HepG2 (cell line): ENCODE measurements around the gene PHF10. TPM values are rescaled to one million over a fixed set of nuclear protein-coding genes. Genes with fewer than 3 reads are reported as not detected.

Source experiments
- CREB3 ChIP-seq: sonication (generic); formaldehyde crosslinking; IDR thresholded peaks from 2 replicates; pipeline ENCODE4 v1.5.0; 2020; ENCODE audit warnings: missing genetic modification reagents
- FOSL2 ChIP-seq: sonication (generic); formaldehyde crosslinking; IDR thresholded peaks from 2 replicates; pipeline ENCODE4 v1.4.0; 2020; ENCODE audit warnings: missing genetic modification reagents
- FOXP1 ChIP-seq, 2 experiments: fragments of 450-650 bp in 1 of 2; IDR thresholded peaks; 2 replicates each; pipeline ENCODE4 v1.6.1; 2017 to 2018; ENCODE audit warnings: antibody characterized with exemption in 1 of 2
- GLMP ChIP-seq: sonication (generic); formaldehyde crosslinking; IDR thresholded peaks from 2 replicates; pipeline ENCODE4 v1.9.0; 2021; ENCODE audit warnings: missing genetic modification reagents, mild to moderate bottlenecking, borderline replicate concordance
- KDM5A ChIP-seq: fragments of 200-600 bp; sonication (generic); IDR thresholded peaks from 2 replicates; pipeline ENCODE4 v1.7.0; 2018; ENCODE audit warnings: antibody characterized with exemption, mild to moderate bottlenecking, low read length, borderline replicate concordance
- NPAS2 ChIP-seq: sonication (generic); formaldehyde crosslinking; IDR thresholded peaks from 2 replicates; pipeline ENCODE4 v1.8.0; 2022; ENCODE audit warnings: mild to moderate bottlenecking, missing genetic modification reagents, borderline replicate concordance
- NR1H2 ChIP-seq: sonication (generic); formaldehyde crosslinking; IDR thresholded peaks from 2 replicates; pipeline ENCODE4 v1.8.1; 2022; ENCODE audit warnings: low read depth, missing genetic modification reagents, borderline replicate concordance
- PBX3 ChIP-seq: sonication (generic); formaldehyde crosslinking; IDR thresholded peaks from 2 replicates; pipeline ENCODE4 v1.8.1; 2023; ENCODE audit warnings: missing genetic modification reagents, inconsistent platforms, borderline replicate concordance
- PHF8 ChIP-seq: sonication (generic); formaldehyde crosslinking; IDR thresholded peaks from 2 replicates; pipeline ENCODE4 v1.5.0; 2020; ENCODE audit warnings: missing genetic modification reagents
- PITX1 ChIP-seq: sonication (generic); formaldehyde crosslinking; IDR thresholded peaks from 2 replicates; pipeline ENCODE4 v1.5.1; 2020; ENCODE audit warnings: mild to moderate bottlenecking, missing genetic modification reagents
- PPARG ChIP-seq: conservative IDR thresholded peaks from 2 replicates; pipeline ENCODE4 v1.6.1; 2016; ENCODE audit warnings: missing biosample characterization, missing genetic modification reagents
- ZBED4 ChIP-seq: sonication (generic); formaldehyde crosslinking; IDR thresholded peaks from 2 replicates; pipeline ENCODE4 v1.4.0; 2020; ENCODE audit warnings: missing genetic modification reagents, borderline replicate concordance
- ZNF205 ChIP-seq: IDR thresholded peaks from 2 replicates; pipeline ENCODE4 v1.6.1; 2018; ENCODE audit warnings: missing biosample characterization, missing genetic modification reagents
- ZNF547 ChIP-seq: sonication (generic); formaldehyde crosslinking; IDR thresholded peaks from 2 replicates; pipeline ENCODE4 v1.5.1; 2020; ENCODE audit warnings: mild to moderate bottlenecking, missing genetic modification reagents
- ZNF577 ChIP-seq: sonication (generic); formaldehyde crosslinking; IDR thresholded peaks from 2 replicates; pipeline ENCODE4 v1.4.0; 2020; ENCODE audit warnings: mild to moderate bottlenecking, low read depth, missing genetic modification reagents, borderline replicate concordance
- ZNF614 ChIP-seq: IDR thresholded peaks from 2 replicates; pipeline ENCODE4 v1.6.1; 2018; ENCODE audit warnings: missing biosample characterization, missing genetic modification reagents, inconsistent platforms, borderline replicate concordance
- ZNF670 ChIP-seq: sonication (generic); formaldehyde crosslinking; IDR thresholded peaks from 2 replicates; pipeline ENCODE4 v1.8.0; 2022; ENCODE audit warnings: mild to moderate bottlenecking, missing genetic modification reagents, borderline replicate concordance
- ZSCAN20 ChIP-seq: sonication (generic); formaldehyde crosslinking; IDR thresholded peaks from 2 replicates; pipeline ENCODE4 v1.4.0; 2020; ENCODE audit warnings: missing genetic modification reagents, mild to moderate bottlenecking, borderline replicate concordance
- polyA plus RNA-seq, 8 experiments: library from polyadenylated mRNA; depleted of rRNA in 3 of 8; stranded (reverse) in 7 of 8; unstranded in 1 of 8; fragments of >200 nt; fragmentation: Illumina TruSeq in 4 of 8; extraction: Trizol in 4 of 8; gene quantifications; 2 replicates each; pipeline versions ENCODE4 v1.2.1 to v1.2.3, GENCODE V29; 2011 to 2016; ENCODE audit warnings: low read depth in 4 of 8, missing spikeins in 1 of 8, mixed read lengths in 1 of 8; ENCODE audit not compliant: insufficient read depth in 1 of 8
- total RNA-seq, 5 experiments: library from RNA; depleted of rRNA; stranded (reverse); fragments of >200 nt; fragmentation: Illumina TruSeq; extraction: Trizol; gene quantifications; 2 replicates each; pipeline ENCODE4 v1.2.3, GENCODE V29; 2016; ENCODE audit warnings: low read depth in 1 of 5

Gene PHF10
- total and polyA plus RNA-seq, 2 of the 13 experiments (the other 11 are each of a cell fraction or from before 2014, with no cell fraction given): 42.1 to 84.1 TPM

- TF ChIP-seq ZNF577 (CRISPR knock-in tag) (no peak; the same call in 1 of the 2 replicates), NPAS2 (CRISPR knock-in tag) (no peak), PPARG (CRISPR knock-in tag) (peak; percentile 81), ZNF614 (CRISPR knock-in tag) (peak; percentile 92; the same call in 1 of the 2 replicates), ZNF547 (CRISPR knock-in tag) (peak; percentile 97), NR1H2 (CRISPR knock-in tag) (peak; percentile 96; the same call in 1 of the 2 replicates), PBX3 (CRISPR knock-in tag) (peak; percentile 47; the same call in 1 of the 2 replicates), ZNF670 (peak; percentile 82), FOXP1 (IDR thresholded peaks at IDR 0.05) (no peak), FOXP1 (CRISPR knock-in tag; IDR thresholded peaks at IDR 0.05) (peak; percentile 63), CREB3 (CRISPR knock-in tag) (peak; percentile 94; the same call in 1 of the 2 replicates), PHF8 (peak; percentile 96), PITX1 (CRISPR knock-in tag) (peak; percentile 77), ZBED4 (CRISPR knock-in tag) (peak; percentile 94), ZNF205 (CRISPR knock-in tag) (peak; percentile 98), GLMP (CRISPR knock-in tag) (peak; percentile 94; the same call in 1 of the 2 replicates), ZSCAN20 (peak; percentile 98), KDM5A (peak; percentile 87), FOSL2 (CRISPR knock-in tag) (peak; percentile 48)
These were observed 27.2 kb upstream of the PHF10 start, which contains the start of the genes DYNLT2 and ERMARD (continued) for GRCh38 chr6:169751242-169752073.
